Colon (tissue), 2 donors: ENCODE data around the gene CD300C.
A peak's percentile ranks its signal among the peaks of the same experiment; 100 is the strongest.
"Not testable (repeated sequence)": the region's sequence is repeated elsewhere in the genome, so short reads cannot be mapped to it uniquely, and the experiment has no call there.

ENCODE experiments used
- FAIRE-seq: peaks from 2 replicates; lab custom pipeline; 2012; peaks lifted over from hg19 to GRCh38; lab: Jason Lieb, UNC
- donor health status: control.
- donor health status: control.

Gene CD300C

GRCh38 chr17:74512036-74512435 lies 33.9 kb downstream of the CD300C start:
- no peak for FAIRE-seq

DNA sequence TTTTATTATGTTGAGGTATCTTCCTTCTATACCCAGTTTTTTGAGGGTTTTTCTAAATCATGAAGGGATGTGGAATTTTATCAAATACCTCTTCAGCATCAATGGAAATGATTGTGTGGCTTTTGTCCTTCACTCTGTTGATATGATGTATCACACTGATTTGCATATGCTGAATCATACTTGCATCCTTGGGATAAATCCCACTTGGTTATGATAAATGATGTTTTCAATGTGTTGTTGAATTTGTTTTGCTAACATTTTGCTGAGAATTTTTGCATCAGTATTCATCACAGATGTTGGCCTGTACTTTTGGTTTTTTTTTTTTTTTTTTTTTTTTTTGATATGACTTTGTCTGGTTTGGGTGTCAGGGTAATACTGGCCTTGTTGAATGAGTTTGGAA lies 37.8 kb downstream of the CD300C start:
- no peak for FAIRE-seq

- FAIRE-seq: not testable (repeated sequence)
Measured at GRCh38 chr17:74503949-74504348, 42.0 kb downstream of the CD300C start.

DNA sequence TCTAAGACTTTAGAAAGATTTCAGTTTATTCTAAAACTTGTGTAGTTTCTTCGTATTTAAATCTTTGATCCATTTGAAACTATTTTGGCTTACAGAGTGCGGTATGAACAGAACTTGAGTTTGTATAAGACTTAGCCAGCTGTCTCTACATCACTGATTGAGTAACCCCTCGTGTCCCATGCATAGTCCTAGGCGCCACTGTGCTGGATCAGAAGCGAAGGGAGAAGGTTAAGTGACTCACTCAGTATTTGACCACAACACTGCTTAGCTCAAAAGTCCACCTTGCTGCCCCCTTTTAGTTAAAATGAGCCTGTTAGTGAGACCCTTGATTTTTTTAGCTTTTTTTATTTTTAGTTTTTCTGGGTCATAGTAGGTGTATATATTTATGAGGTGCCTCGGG lies 43.1 kb downstream of the CD300C start:
- FAIRE-seq: no peak

DNA sequence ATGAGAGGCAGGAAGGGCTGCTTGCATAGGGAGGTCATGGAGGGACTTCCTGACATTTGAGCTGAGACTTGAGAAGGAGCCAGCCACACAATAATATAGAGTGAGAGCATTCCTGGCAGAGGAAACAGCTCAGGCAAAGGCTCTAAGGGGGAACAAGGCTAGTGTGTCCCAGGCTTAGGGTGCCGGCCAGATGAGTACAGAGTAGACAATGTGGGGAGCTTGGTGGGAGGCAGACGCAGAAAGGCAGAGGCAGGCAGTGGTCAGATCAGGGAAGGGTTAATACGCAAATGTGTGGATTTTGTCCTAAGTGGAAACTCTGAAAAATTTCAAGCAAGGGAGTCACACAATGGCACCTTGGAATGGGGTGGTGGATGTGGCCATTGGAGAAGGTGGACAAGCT lies 45.9 kb downstream of the CD300C start:
- no peak for FAIRE-seq

- FAIRE-seq: no peak
Measured at GRCh38 chr17:74497471-74497870, 48.4 kb downstream of the CD300C start.

GRCh38 chr17:74493331-74493833 lies 52.5 kb downstream of the CD300C start:
- peak; percentile 62 for FAIRE-seq

- no peak for FAIRE-seq
Measured at GRCh38 chr17:74491626-74492025, 54.3 kb downstream of the CD300C start.
